SK-N-MC (cell line): ENCODE data around the gene ADIG.

Experiments
- EZH2 ChIP-seq: fragments of 200-600 bp; sonication (generic); IDR thresholded peaks from one replicate; pipeline ENCODE4 v1.6.1; 2017; ENCODE audit warnings: antibody characterized with exemption
- FOXP2 ChIP-seq: optimal IDR thresholded peaks from 2 replicates; pipeline ENCODE3; 2011; ENCODE audit warnings: mild to moderate bottlenecking, moderate library complexity; ENCODE audit not compliant: insufficient read depth; ENCODE audit errors: extremely low read length, control extremely low read depth
- POLR2AphosphoS5 ChIP-seq: IDR thresholded peaks from 2 replicates; pipeline ENCODE4 v1.6.1; 2012; ENCODE audit warnings: mild to moderate bottlenecking, low read depth, low read length, borderline replicate concordance

GRCh38 chr20:38590676-38591473 is 9.9 kb downstream of the ADIG start:
- TF ChIP-seq POLR2AphosphoS5 (no peak), FOXP2 (no peak), EZH2 (no peak)
